AG10803 (cell line): ENCODE data around the gene THSD4.

Experiments used
- DNase-seq: peaks from one replicate; pipeline ENCODE4 v3.0.0; 2010; ENCODE audit warnings: low read depth
- H3K4me3 ChIP-seq: 2 replicates; pipeline ENCODE4 v1.5.1; 2011; ENCODE audit warnings: mild to moderate bottlenecking, low read length, control low read depth
- TF ChIP-seq, protein P1 (sequence below): conservative IDR thresholded peaks from 2 replicates; pipeline ENCODE4 v1.5.1; 2011; ENCODE audit warnings: mild to moderate bottlenecking, low read length, control low read depth, inconsistent platforms

Gene THSD4

DNA sequence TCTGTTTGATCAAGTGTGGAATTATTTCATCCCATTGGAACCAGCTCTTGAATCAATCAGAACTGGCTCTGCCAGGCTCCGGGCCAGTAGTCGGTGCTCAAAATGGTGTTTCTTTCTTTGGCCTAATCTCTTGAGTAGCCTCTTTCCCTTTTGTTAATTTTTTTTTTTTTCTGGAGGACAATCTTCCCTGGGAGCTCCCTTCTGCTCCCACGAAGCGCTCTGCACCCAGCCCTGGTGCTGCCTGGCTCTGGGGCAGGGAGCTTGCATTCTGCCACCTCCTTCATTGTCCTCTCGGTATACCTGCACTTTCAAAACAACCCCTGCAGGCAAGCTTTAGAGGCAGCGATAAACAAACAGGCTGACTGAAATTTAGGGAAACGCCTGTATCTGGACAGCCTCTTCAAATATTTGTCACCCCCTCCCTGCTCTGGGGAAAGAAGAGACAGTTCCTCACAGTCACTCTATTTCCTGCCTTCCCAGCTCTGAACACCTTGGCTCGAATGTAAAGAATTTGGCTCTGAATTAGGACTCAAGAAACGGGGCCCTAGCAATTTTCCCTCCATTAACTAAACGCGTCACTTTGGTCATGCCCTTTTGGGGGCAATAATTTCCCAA lies 1.1 kb upstream of the THSD4 start:
- no peak overlapping the region for H3K4me3 ChIP-seq
- TF ChIP-seq, protein P1, sequence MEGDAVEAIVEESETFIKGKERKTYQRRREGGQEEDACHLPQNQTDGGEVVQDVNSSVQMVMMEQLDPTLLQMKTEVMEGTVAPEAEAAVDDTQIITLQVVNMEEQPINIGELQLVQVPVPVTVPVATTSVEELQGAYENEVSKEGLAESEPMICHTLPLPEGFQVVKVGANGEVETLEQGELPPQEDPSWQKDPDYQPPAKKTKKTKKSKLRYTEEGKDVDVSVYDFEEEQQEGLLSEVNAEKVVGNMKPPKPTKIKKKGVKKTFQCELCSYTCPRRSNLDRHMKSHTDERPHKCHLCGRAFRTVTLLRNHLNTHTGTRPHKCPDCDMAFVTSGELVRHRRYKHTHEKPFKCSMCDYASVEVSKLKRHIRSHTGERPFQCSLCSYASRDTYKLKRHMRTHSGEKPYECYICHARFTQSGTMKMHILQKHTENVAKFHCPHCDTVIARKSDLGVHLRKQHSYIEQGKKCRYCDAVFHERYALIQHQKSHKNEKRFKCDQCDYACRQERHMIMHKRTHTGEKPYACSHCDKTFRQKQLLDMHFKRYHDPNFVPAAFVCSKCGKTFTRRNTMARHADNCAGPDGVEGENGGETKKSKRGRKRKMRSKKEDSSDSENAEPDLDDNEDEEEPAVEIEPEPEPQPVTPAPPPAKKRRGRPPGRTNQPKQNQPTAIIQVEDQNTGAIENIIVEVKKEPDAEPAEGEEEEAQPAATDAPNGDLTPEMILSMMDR, result no peak
- DNase-seq, result no peak

DNA sequence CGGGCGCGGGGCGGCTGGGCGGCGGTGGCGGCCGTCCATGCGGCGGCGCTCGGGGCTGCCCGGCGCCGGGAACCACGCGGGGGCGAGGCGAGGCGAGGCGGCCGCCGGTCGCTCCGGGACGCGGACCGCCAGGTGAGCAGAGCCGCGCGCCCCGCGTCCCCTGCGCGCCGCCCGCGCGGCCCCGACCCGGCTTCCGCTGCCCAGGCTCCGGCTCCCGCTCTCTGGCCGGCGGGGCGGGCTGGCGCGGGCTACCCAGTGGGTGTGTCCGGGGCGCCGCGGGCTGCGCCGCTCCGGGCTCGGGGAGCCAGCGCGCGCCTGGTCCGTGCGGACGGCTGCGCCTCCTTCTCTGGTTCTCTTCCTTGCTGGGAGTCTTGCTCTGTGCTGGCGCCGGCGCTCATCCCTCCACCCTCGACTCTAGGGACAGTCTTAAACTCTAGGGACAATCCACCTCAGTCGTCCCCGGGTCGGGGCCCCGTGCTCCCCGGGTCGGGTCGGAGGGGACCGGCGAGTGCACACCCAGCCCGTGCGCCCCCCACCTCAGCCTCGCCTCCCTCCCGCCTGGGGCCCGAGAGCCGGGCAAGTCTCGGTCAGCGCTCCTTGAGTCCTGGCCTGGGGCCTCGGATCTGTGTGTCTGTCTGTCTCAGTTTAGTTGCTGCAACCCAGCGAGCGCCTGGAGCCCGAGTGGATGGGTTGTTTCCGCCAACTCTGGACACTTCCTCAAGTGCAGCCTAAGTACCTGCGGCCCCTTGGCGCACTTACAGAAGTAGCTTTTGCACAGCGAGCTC lies 488 bp downstream of the THSD4 start:
- TF ChIP-seq, protein P1, result no peak
- peak overlapping the region; percentile 63 for H3K4me3 ChIP-seq
- DNase-seq, result peak; percentile 45

DNA sequence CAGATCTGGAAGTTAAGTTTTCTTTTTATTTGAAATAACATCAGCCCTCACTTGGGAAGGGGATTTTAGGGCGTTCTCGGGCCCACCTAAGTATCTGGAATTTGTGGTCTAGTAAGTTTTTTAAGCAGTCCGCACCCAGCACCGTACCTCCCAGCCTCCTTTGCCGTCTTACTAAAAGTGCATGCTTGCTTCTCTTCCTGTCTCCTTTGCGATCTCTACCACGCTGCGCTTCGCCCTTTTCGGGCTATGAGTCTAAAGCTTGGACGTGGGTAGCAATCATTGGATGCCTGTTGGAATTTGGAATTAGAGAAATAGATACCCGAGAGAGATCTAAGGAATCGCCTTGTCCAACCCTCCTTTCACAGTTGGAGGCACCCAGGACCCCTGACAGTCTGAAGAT lies 1.1 kb downstream of the THSD4 start:
- peak overlapping the region; percentile 63 for H3K4me3 ChIP-seq
- TF ChIP-seq, protein P1, result no peak
- DNase-seq, result no peak

DNA sequence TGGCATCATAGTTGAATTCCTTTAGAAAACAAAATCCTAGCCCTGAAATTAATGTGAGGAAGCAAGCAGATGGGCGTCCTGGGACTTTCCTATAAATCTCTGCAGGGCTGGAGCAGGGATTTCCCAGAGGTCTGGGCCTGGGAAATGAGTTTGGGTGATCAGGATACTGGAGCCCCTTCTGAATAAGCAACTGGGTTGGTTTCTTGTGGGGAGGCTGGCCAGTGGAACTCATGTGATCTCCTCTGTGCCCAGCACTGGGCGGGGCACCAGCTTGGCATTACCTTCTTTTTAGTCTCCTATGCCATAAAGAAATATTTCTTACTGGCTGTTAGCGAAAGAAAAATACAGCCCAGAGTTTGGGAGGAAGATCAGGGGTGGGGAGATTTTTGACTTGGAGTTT lies 1.7 kb downstream of the THSD4 start:
- TF ChIP-seq, protein P1, result no peak
- no peak overlapping the region for H3K4me3 ChIP-seq
- no peak for DNase-seq

DNA sequence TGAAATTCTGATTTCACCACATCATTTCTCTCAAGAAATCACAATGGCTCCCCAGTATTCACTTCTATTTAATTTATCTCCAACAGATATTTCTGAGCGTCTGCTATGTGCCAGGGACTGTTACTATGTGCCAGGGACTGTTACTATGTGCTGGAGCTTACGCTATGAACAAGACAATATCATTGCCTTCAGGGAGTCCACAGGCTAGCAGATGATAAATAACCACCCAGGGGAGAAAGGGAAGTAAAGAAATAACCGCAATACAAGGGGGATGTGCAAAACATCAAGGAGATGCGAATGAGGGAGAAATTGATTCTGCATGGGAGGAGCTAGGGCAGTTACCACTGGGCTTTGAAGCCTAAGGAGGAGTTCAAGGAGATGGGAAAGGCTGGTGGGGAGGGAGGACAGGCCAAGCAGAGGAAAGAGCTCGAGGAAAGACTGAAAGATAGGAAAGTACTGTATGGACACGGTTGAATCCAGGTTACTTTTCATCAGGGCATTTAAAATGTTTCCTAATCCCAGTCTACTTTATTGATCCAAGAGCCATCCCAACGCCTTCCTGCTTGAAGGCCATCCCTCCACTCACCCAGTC lies 2.5 kb downstream of the THSD4 start:
- TF ChIP-seq, protein P1, result no peak
- DNase-seq, result no peak
- H3K4me3 ChIP-seq, result no peak overlapping the region

DNA sequence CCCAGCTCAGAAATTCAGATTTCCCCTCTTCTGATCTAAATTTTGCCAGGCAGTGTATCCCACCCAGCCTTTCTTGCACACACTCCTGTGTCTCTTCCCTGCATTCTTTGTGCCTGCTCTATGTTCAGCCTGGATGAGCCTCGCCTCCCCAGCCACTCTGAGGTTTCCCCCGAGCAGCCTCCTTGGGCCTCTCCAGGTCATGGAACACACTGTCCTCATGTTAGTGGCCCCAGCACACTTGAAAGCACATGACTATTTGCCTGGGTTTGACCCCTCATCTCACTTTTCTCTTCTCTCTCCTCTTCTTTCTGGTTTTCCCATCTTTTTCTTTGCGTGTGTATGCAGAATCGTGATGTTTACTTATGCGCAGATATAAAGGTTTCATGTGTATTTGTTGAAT lies 3.1 kb downstream of the THSD4 start:
- TF ChIP-seq, protein P1, result no peak
- H3K4me3 ChIP-seq, result no peak overlapping the region
- no peak for DNase-seq
